Parathyroid adenoma (tissue), 2 donors: ENCODE results near the gene UEVLD.

Experiments used
- H2AFZ ChIP-seq: fragments of 300-600 bp; sonication (generic); one replicate; pipeline ENCODE4 v1.7.0; 2017; ENCODE audit warnings: antibody characterized with exemption, mild to moderate bottlenecking
- H3K27ac ChIP-seq: fragments of 300-600 bp; sonication (generic); one replicate; pipeline ENCODE4 v1.7.0; 2017
- H3K27me3 ChIP-seq: fragments of 300-600 bp; sonication (generic); one replicate; pipeline ENCODE4 v1.7.0; 2017; ENCODE audit warnings: low read length; ENCODE audit not compliant: control insufficient read depth, insufficient read depth
- H3K36me3 ChIP-seq: fragments of 300-600 bp; sonication (generic); one replicate; pipeline ENCODE4 v1.7.0; 2017; ENCODE audit warnings: low read length; ENCODE audit not compliant: control insufficient read depth, insufficient read depth
- H3K4me1 ChIP-seq: fragments of 300-600 bp; sonication (generic); one replicate; pipeline ENCODE4 v1.7.0; 2017; ENCODE audit warnings: control low read depth
- H3K4me2 ChIP-seq: fragments of 300-600 bp; sonication (generic); one replicate; pipeline ENCODE4 v1.7.0; 2017; ENCODE audit warnings: low read length
- H3K4me3 ChIP-seq: fragments of 300-600 bp; sonication (generic); one replicate; pipeline ENCODE4 v1.7.0; 2017; ENCODE audit warnings: low read depth, low read length
- H3K79me2 ChIP-seq: fragments of 300-600 bp; sonication (generic); one replicate; pipeline ENCODE4 v1.7.0; 2017; ENCODE audit warnings: control low read depth
- H3K9ac ChIP-seq: fragments of 300-600 bp; sonication (generic); one replicate; pipeline ENCODE4 v1.7.0; 2017; ENCODE audit warnings: mild to moderate bottlenecking
- H3K9me3 ChIP-seq: fragments of 300-600 bp; sonication (generic); one replicate; pipeline ENCODE4 v1.7.0; 2017; ENCODE audit warnings: low read length; ENCODE audit not compliant: control insufficient read depth
- CTCF ChIP-seq: fragments of 300-600 bp; sonication (generic); IDR thresholded peaks from one replicate; pipeline ENCODE4 v1.7.0; 2017; ENCODE audit warnings: antibody characterized with exemption, mild to moderate bottlenecking
- donor health status: primary hyperparathyroidism.

The UEVLD gene

GRCh38 chr11:18521122-18521521 is 67.4 kb downstream of the UEVLD start:
- H3K27me3 ChIP-seq, result no peaks in the 10 kb centered on the region
- H3K27ac ChIP-seq, result no peak overlapping the region
- no peaks in the 10 kb centered on the region for H3K4me1 ChIP-seq
- no peaks in the 10 kb centered on the region for H3K36me3 ChIP-seq
- no peak overlapping the region for H3K4me2 ChIP-seq
- no peak overlapping the region for H3K9ac ChIP-seq
- TF ChIP-seq CTCF, result no peak
- H2AFZ ChIP-seq, result no peak overlapping the region
- H3K9me3 ChIP-seq, result no peaks in the 10 kb centered on the region
- H3K79me2 ChIP-seq, result peaks cover 16% of the 10 kb centered on the region
- no peak overlapping the region for H3K4me3 ChIP-seq

- no peaks in the 10 kb centered on the region for H3K36me3 ChIP-seq
Measured at GRCh38 chr11:18502352-18502751, 86.2 kb downstream of the UEVLD start.

GRCh38 chr11:18501629-18502028 is 86.9 kb downstream of the UEVLD start:
- H3K36me3 ChIP-seq, result no peaks in the 10 kb centered on the region
- no peak overlapping the region for H3K4me3 ChIP-seq
- H3K4me1 ChIP-seq, result no peaks in the 10 kb centered on the region
- H3K27ac ChIP-seq, result no peak overlapping the region
- no peak overlapping the region for H3K9ac ChIP-seq
- no peak for TF ChIP-seq CTCF
- H3K27me3 ChIP-seq, result no peaks in the 10 kb centered on the region
- no peak overlapping the region for H2AFZ ChIP-seq
- H3K79me2 ChIP-seq, result no peaks in the 10 kb centered on the region
- no peak overlapping the region for H3K4me2 ChIP-seq
- no peaks in the 10 kb centered on the region for H3K9me3 ChIP-seq

More at GRCh38 chr11:18502352-18502751, 86.2 kb downstream of the UEVLD start:
- TF ChIP-seq CTCF, result no peak
- no peaks in the 10 kb centered on the region for H3K27me3 ChIP-seq
- no peak overlapping the region for H3K4me2 ChIP-seq
- no peak overlapping the region for H3K27ac ChIP-seq
- no peak overlapping the region for H3K4me3 ChIP-seq
- no peaks in the 10 kb centered on the region for H3K9me3 ChIP-seq
- H3K79me2 ChIP-seq, result no peaks in the 10 kb centered on the region
- no peak overlapping the region for H3K9ac ChIP-seq
- H3K4me1 ChIP-seq, result no peaks in the 10 kb centered on the region
- H2AFZ ChIP-seq, result no peak overlapping the region

GRCh38 chr11:18498039-18498438 is 90.5 kb downstream of the UEVLD start:
- no peak for TF ChIP-seq CTCF
- H2AFZ ChIP-seq, result no peak overlapping the region
- no peak overlapping the region for H3K4me3 ChIP-seq
- H3K4me1 ChIP-seq, result no peaks in the 10 kb centered on the region
- no peak overlapping the region for H3K9ac ChIP-seq
- no peaks in the 10 kb centered on the region for H3K36me3 ChIP-seq
- no peaks in the 10 kb centered on the region for H3K79me2 ChIP-seq
- H3K4me2 ChIP-seq, result no peak overlapping the region
- H3K27ac ChIP-seq, result no peak overlapping the region
- no peaks in the 10 kb centered on the region for H3K27me3 ChIP-seq
- H3K9me3 ChIP-seq, result no peaks in the 10 kb centered on the region

GRCh38 chr11:18495703-18496102 is 92.8 kb downstream of the UEVLD start:
- Histone ChIP-seq H3K36me3 (no peaks in the 10 kb centered on the region), H3K4me3 (no peak overlapping the region), H3K27ac (no peak overlapping the region), H3K27me3 (no peaks in the 10 kb centered on the region), H3K9me3 (no peaks in the 10 kb centered on the region), H3K79me2 (no peaks in the 10 kb centered on the region), H3K4me2 (no peak overlapping the region), H3K9ac (no peak overlapping the region), H2AFZ (no peak overlapping the region), H3K4me1 (no peaks in the 10 kb centered on the region)
- TF ChIP-seq CTCF, result no peak
